T-helper 2 cell (primary cell): ENCODE data around the gene TRIM51G.
"Not testable (repeated sequence)": the region's sequence is repeated elsewhere in the genome, so short reads cannot be mapped to it uniquely, and the experiment has no call there.

Experiments
- DNase-seq, 5 experiments: peaks; one replicate each; pipeline versions ENCODE4 v3.0.0 to v3.0.0-alpha.2; 2012 to 2022
- total RNA-seq, 2 donors: gene quantifications; one replicate each; lab custom pipeline; 2026; lab: John Stamatoyannopoulos, UW

TRIM51G gene, protein sequence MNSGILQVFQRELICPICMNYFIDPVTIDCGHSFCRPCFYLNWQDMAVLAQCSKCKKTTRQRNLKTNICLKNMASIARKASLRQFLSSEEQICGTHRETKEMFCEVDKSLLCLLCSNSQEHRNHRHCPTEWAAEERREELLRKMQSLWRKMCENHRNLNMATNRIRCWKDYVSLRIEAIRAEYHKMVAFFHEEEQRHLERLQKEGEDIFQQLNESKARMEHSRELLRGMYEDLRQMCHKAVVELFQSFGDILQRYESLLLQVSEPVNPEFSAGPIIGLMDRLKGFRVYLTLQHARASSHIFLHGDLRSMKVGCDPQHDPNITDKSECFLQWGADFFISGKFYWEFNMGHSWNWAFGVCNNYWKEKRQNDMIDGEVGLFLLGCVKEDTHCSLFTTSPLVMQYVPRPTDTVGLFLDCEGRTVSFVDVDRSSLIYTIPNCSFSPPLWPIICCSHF
- total RNA-seq: 0 reads per million in 2 donors

DNA sequence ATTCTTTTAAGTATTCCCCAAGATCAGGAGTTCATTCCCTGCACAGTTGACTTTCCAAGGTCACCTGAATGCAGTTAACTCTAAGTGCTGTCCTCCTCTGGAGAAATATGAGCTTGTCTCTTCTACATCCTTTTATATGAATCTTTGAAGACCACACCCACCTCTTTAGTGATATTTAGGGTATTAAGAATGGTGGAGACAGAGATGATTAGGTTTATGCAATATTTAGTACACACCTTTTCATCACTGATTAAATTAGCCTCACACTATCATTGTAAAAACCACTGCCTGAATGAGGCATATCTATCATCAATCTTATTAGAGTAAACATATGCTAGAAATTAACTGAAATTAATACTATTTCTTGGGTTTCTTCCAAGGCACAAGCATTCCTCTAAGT lies at the start of gene TRIM51G:
Gene TRIM51G (minus strand): TSS at position 101 of the 400 bp plus-strand sequence. CDS start 2,190 bp downstream, outside the sequence.
- not testable (repeated sequence) for DNase-seq

- not testable (repeated sequence) for DNase-seq
These were observed 44.8 kb upstream of the TRIM51G start, which contains the start of gene TRIM49B for GRCh38 chr11:49028523-49028922. TRIM49B (plus strand) TSS chr11:49028823; CDS start chr11:49031600, 2,777 bp downstream.

DNA sequence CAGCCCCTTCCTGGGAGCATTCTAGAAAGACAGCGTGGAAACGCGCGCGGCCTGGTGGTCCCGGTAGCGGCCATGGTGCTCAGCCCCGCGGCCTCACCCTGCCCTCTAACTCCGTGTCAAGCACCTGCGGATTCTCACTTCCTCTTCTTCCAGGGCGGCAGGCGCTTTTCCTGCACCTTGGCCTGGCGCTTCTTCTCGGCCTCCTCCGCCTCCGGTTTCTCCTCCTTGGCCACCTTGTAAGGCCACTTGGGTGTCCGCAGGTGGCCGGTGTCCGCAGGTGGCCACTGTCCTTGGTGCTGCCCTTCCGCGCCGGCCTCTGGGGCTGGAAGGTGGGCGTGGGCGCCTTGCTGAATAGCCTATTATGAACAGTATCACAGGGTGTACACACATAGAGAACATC lies 15.1 kb downstream of the TRIM51G start:
- DNase-seq: not testable (repeated sequence)

- DNase-seq: not testable (repeated sequence)
These were observed 28.2 kb downstream of the TRIM51G start for GRCh38 chr11:48955315-48956049.

GRCh38 chr11:48945796-48946195 lies 37.9 kb downstream of the TRIM51G start:
- DNase-seq: not testable (repeated sequence)
